ENCODE data around the gene TGFB1I1. TPM values are rescaled to one million over a fixed set of nuclear protein-coding genes. Genes with fewer than 3 reads are reported as not detected.

TGFB1I1 gene
- total RNA-seq: 1.4 and 2.6 TPM in 2 replicates

DNA sequence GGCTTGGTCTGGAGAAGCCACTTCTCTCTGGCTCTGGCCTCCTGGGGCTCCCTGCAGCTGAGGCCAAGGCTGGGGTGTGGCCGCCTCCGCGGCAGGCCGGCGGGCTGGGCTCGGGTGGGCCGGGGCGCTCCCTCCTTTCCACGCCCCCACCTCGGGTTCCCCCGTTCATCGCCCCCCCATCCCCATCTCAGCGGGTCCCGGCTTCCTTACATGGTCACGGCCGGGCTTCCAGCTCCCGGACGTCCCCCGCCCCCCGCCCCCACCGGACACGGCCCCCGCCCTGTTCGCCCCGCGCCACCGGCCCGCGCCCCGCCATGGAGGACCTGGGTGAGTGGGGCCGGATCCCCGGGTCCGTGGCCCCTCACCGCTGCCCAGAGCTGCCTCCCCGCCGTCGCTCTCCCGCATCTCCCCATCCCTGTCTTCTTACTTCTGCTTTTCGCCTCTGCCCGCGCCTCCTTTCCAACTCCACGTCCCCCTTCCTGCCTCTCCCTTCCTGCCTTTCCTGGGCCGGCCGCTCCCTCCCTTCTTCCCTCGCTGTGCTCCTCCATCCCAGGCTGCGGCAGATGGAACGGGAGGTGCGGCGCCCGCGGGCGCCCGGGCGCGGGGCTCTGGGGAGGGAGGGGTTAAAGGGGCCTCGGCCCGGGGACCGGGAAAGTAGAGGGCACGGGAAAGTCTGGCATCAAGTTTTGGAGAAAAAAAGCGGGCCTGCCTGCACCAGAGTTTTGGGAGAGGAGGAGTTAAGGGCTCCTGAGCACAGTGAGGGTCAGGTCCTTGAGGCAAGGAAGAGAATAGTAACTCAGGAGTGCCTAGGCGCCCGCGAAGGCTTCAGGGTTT is at the start of gene TGFB1I1:
Gene TGFB1I1 (plus strand): TSS at position 278 of the 834 bp plus-strand sequence. CDS start 37 bp downstream, at position 315.
- H3K9me3 Mint-ChIP-seq: no peaks in the 10 kb centered on the region
- intact Hi-C loops (cut with micrococcal nuclease): loop anchor here (2.0 kb wide), 1 partner anchor 15 kb away; no protein-coding TSS in a partner anchor
- peaks cover 3% of the 10 kb centered on the region for H3K36me3 Mint-ChIP-seq (ENCODE audit: low read depth)
- H3K4me3 Mint-ChIP-seq: peak within 1 kb of the TSS; percentile 78
- peaks cover 46% of the 10 kb centered on the region for H3K4me1 Mint-ChIP-seq
- TF ChIP-seq, protein P1, sequence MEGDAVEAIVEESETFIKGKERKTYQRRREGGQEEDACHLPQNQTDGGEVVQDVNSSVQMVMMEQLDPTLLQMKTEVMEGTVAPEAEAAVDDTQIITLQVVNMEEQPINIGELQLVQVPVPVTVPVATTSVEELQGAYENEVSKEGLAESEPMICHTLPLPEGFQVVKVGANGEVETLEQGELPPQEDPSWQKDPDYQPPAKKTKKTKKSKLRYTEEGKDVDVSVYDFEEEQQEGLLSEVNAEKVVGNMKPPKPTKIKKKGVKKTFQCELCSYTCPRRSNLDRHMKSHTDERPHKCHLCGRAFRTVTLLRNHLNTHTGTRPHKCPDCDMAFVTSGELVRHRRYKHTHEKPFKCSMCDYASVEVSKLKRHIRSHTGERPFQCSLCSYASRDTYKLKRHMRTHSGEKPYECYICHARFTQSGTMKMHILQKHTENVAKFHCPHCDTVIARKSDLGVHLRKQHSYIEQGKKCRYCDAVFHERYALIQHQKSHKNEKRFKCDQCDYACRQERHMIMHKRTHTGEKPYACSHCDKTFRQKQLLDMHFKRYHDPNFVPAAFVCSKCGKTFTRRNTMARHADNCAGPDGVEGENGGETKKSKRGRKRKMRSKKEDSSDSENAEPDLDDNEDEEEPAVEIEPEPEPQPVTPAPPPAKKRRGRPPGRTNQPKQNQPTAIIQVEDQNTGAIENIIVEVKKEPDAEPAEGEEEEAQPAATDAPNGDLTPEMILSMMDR (IDR thresholded peaks at IDR 0.05): no peak
- DNase-seq: no peak
- POLR2A ChIA-PET: interaction anchor here (2.0 kb wide), 1 partner anchor 12 kb away, joined by 16 read pairs; the partner anchor contains the start of gene ARMC5
- CTCF ChIA-PET: interaction anchor here (1.1 kb wide), 1 partner anchor 11 kb away, joined by 3 read pairs; no protein-coding TSS in a partner anchor
- H3K27ac Mint-ChIP-seq: peak within 1 kb of the TSS; percentile 50
- ATAC-seq (ENCODE audit: low read depth): peak; percentile 27
- no peaks in the 10 kb centered on the region for H3K27me3 Mint-ChIP-seq

DNA sequence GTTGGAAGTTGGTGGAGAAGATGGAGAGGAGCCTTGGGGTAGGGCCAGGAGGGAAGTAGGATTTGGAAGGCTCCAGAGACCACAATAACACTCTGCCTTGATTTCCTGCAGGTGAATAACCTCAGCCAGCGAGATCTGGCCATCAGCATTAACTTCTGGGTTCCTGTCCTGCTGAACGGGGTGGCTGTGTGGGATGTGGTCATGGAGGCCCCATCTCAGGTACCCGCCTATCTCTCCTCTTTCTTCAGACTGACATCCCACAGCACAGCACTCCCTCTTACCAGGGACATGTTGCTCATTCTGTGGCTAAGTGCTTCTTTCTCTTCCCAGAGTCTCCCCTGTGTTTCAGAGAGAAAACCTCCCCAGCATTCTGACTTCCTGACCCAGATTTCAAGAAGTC is 48.7 kb upstream of the TGFB1I1 start:
- TF ChIP-seq, protein P1 (IDR thresholded peaks at IDR 0.05): no peak
- Mint-ChIP-seq H3K4me1 (no peaks in the 10 kb centered on the region), H3K9me3 (no peaks in the 10 kb centered on the region), H3K27me3 (peaks cover 12% of the 10 kb centered on the region), H3K27ac (no peak overlapping the region), H3K36me3 (ENCODE audit: low read depth) (no peaks in the 10 kb centered on the region), H3K4me3 (no peak overlapping the region)
- intact Hi-C loops (cut with micrococcal nuclease): no loop called here
- ChIA-PET CTCF (no interaction called here), POLR2A (no interaction called here)
- DNase-seq (no peak), ATAC-seq (ENCODE audit: low read depth) (no peak)

DNA sequence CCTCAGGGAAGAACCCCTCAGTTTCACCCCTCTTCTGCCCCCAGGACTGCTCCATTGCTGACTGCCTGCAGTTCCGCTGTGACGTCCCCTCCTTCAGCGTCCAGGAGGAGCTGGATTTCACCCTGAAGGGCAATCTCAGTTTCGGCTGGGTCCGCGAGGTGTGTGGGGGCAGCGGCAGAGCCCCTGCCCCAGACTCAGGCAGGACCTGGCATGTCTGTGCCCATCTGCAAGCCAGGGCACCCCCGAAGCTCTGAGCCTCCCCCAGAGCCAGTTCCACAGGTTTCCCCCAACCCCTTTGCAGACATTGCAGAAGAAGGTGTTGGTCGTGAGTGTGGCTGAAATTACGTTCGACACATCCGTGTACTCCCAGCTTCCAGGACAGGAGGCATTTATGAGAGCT is 48.2 kb upstream of the TGFB1I1 start:
- Mint-ChIP-seq H3K27ac (no peak overlapping the region), H3K4me3 (no peak overlapping the region), H3K9me3 (no peaks in the 10 kb centered on the region), H3K36me3 (ENCODE audit: low read depth) (no peaks in the 10 kb centered on the region), H3K4me1 (no peaks in the 10 kb centered on the region), H3K27me3 (peaks cover 12% of the 10 kb centered on the region)
- POLR2A ChIA-PET: no interaction called here
- CTCF ChIA-PET: no interaction called here
- TF ChIP-seq, protein P1 (IDR thresholded peaks at IDR 0.05): no peak
- intact Hi-C loops (cut with micrococcal nuclease): no loop called here
- ATAC-seq (ENCODE audit: low read depth) (no peak), DNase-seq (no peak)

DNA sequence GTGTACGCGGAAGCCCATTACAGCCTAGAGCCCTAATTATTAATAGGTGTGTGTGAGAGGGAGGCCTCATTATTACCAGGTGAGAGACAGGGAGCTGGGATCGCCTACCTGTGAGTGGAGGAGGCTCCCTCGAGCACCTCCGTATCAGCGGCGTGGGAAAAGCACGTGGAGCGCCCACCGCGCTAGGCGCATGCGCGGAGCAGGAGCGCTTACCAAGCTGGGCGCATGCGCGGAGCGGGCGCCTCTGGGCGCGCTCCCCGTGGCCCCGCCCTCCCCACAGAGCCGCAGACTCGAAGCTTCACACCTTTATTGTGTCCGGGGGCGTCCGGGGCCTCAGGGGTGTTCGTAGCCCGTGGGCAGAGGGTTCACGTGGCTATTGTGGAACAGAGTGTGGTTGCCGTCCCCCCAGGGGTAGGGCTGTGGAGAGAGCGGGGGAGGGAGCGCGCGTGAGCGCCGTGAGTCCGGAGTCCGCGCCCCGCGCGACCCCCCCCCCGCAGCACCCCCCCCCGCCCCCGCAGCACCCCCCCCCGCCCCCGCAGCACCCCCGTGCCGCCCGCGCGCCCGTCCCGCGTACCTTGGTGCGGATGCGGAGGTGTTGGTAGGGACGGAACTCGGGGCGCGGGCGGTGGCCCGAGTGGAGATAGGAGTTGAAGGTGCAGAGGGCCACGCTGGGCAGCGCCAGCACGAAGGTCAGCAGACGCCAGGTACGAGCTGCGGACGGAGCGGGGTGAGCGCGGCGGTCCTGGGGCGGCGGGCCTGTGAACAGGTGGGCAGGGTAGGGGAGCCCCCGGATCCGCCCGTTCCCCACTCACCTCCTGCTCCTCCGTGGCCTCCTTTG is 44.3 kb upstream of the TGFB1I1 start:
- H3K36me3 Mint-ChIP-seq (ENCODE audit: low read depth): no peaks in the 10 kb centered on the region
- H3K4me3 Mint-ChIP-seq: peak overlapping the region; percentile 15
- ChIA-PET POLR2A (interaction anchor here (0.6 to 1.1 kb wide), 2 partner anchors 32 to 212 kb away, joined by 4 to 6 read pairs; partner anchors contain the start of gene ARMC5), CTCF (no interaction called here)
- intact Hi-C loops (cut with micrococcal nuclease): no loop called here
- H3K27me3 Mint-ChIP-seq: peaks cover 10% of the 10 kb centered on the region
- DNase-seq: peak; percentile 52
- H3K4me1 Mint-ChIP-seq: no peaks in the 10 kb centered on the region
- TF ChIP-seq, protein P1 (IDR thresholded peaks at IDR 0.05): no peak
- peak; percentile 62 for ATAC-seq (ENCODE audit: low read depth)
- H3K27ac Mint-ChIP-seq: no peak overlapping the region
- H3K9me3 Mint-ChIP-seq: no peaks in the 10 kb centered on the region

DNA sequence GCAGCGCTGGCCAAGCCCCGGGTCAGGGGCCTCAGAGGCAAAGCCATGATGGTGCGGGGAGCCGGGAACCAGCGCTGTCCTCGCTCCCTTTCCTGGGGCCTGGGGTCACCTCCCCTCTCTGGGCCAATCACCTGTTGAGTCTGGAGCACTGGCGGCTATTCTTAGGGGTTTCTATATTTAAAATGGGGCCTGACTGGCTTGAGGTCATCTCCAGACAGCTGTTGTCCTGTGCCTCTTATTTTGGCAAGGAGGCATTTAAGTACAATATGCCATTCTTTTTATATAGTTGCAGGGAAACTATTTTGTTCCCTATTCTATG is 43.7 kb upstream of the TGFB1I1 start, which contains the start of gene COX6A2:
Gene COX6A2 (minus strand): TSS at position 82 of the 319 bp plus-strand sequence. CDS start 35 bp downstream, at position 47.
- Mint-ChIP-seq H3K4me3 (peak within 1 kb of the TSS; percentile 15), H3K4me1 (no peaks in the 10 kb centered on the region), H3K27ac (no peak within 1 kb of the TSS), H3K36me3 (ENCODE audit: low read depth) (no peaks in the 10 kb centered on the region), H3K27me3 (peaks cover 10% of the 10 kb centered on the region), H3K9me3 (no peaks in the 10 kb centered on the region)
- ATAC-seq (ENCODE audit: low read depth): no peak
- ChIA-PET POLR2A (no interaction called here), CTCF (no interaction called here)
- TF ChIP-seq, protein P1 (IDR thresholded peaks at IDR 0.05): no peak
- intact Hi-C loops (cut with micrococcal nuclease): no loop called here
- no peak for DNase-seq

Measured in activated B cell treated with CpG ODN at 0.5 μM for 24 hours (primary cell).